PC-3 (cell line): ENCODE results near the gene KYNU. TPM values are rescaled to one million over a fixed set of nuclear protein-coding genes. Genes with fewer than 3 reads are reported as not detected.

Experiments used
- ATAC-seq: fragments of 200-7000 bp; cut with Tn5 transposase; 2 replicates; pipeline ENCODE4 v1.9.1; 2020; ENCODE audit warnings: mild to moderate bottlenecking, moderate library complexity
- BruUV-seq: library from RNA; stranded (reverse); fragments of 400-500 nt; replicated peaks from 2 replicates; lab custom pipeline; 2021; lab: Mats Ljungman, UMichigan
- CTCF ChIA-PET: fragments of 300-600 bp; sonication (Branson Sonifier 250); formaldehyde crosslinking; loops from one replicate; lab custom pipeline; 2022; ENCODE audit warnings: antibody characterized with exemption; lab: Charles Lee
- POLR2A ChIA-PET: fragments of 300-600 bp; sonication (Branson Sonifier 250); formaldehyde crosslinking; loops from one replicate; lab custom pipeline; 2022; ENCODE audit warnings: antibody characterized with exemption; ENCODE audit not compliant: unreplicated experiment; lab: Charles Lee
- DNase-seq: peaks from one replicate; pipeline ENCODE4 v3.0.0-alpha.2; 2015
- H2AFZ ChIP-seq: fragments of 300-600 bp; sonication (generic); 2 replicates; pipeline ENCODE4 v1.6.0; 2016; ENCODE audit warnings: antibody characterized with exemption, low read length
- H3F3A ChIP-seq: fragments of 300-600 bp; sonication (generic); one replicate; pipeline ENCODE4 v1.6.0; 2017; ENCODE audit warnings: antibody characterized with exemption, low read length, control low read depth, mild to moderate bottlenecking; ENCODE audit not compliant: unreplicated experiment
- H3K27ac ChIP-seq: fragments of 300-600 bp; sonication (generic); 2 replicates; pipeline ENCODE4 v1.5.1; 2016; ENCODE audit warnings: mild to moderate bottlenecking, low read length
- H3K27me3 ChIP-seq: fragments of 300-600 bp; sonication (generic); 2 replicates; pipeline ENCODE4 v1.6.1; 2016; ENCODE audit warnings: low read length, mixed read lengths
- H3K36me3 ChIP-seq: fragments of 300-600 bp; sonication (generic); 2 replicates; pipeline ENCODE4 v1.6.1; 2016; ENCODE audit warnings: low read depth, mixed run types, low read length, mixed read lengths
- H3K4me1 ChIP-seq: fragments of 300-600 bp; sonication (generic); 2 replicates; pipeline ENCODE4 v1.5.1; 2016; ENCODE audit warnings: low read length; ENCODE audit not compliant: insufficient read depth
- H3K4me2 ChIP-seq: fragments of 300-600 bp; sonication (generic); 2 replicates; pipeline ENCODE4 v1.6.0; 2016; ENCODE audit warnings: low read length
- H3K4me3 ChIP-seq: fragments of 300-600 bp; sonication (generic); 2 replicates; pipeline ENCODE4 v1.5.1; 2016; ENCODE audit warnings: mild to moderate bottlenecking, low read length, mixed read lengths
- H3K79me2 ChIP-seq: fragments of 300-600 bp; sonication (generic); 2 replicates; pipeline ENCODE4 v1.6.1; 2017; ENCODE audit warnings: low read length, mixed read lengths
- H3K9ac ChIP-seq: fragments of 300-600 bp; sonication (generic); 2 replicates; pipeline ENCODE4 v1.6.0; 2016; ENCODE audit warnings: mild to moderate bottlenecking, low read length
- H3K9me2 ChIP-seq: fragments of 300-600 bp; sonication (generic); replicated peaks from 2 replicates; pipeline ENCODE4 v1.6.1; 2016; ENCODE audit warnings: mixed run types, low read length, mixed read lengths
- H3K9me3 ChIP-seq: fragments of 300-600 bp; sonication (generic); 2 replicates; pipeline ENCODE4 v1.6.1; 2016; ENCODE audit warnings: low read length, mixed read lengths
- H4K20me1 ChIP-seq: fragments of 300-600 bp; sonication (generic); 2 replicates; pipeline ENCODE4 v1.6.1; 2016; ENCODE audit warnings: low read length, mixed read lengths
- EZH2 ChIP-seq: fragments of 300-600 bp; sonication (generic); IDR thresholded peaks from one replicate; pipeline ENCODE4 v1.6.1; 2017; ENCODE audit warnings: antibody characterized with exemption, mild to moderate bottlenecking, low read length; ENCODE audit not compliant: unreplicated experiment
- EZH2phosphoT487 ChIP-seq: fragments of 300-600 bp; sonication (generic); IDR thresholded peaks from 2 replicates; pipeline ENCODE4 v1.6.1; 2018; ENCODE audit warnings: mild to moderate bottlenecking, antibody characterized with exemption, low read length, borderline replicate concordance
- intact Hi-C: fragments of 100-400 bp; cut with micrococcal nuclease; formaldehyde crosslinking; loops from 2 replicates; pipeline ENCODE4 v1.9.0; 2023
- total RNA-seq: library from RNA; depleted of rRNA; stranded (reverse); fragments of >200 nt; gene quantifications from 2 replicates; pipeline ENCODE4 v1.2.3, GENCODE V29; 2014
- TF ChIP-seq, protein P1 (sequence below): fragments of 300-600 bp; sonication (generic); conservative IDR thresholded peaks from 2 replicates; pipeline ENCODE4 v1.5.1; 2017; ENCODE audit warnings: antibody characterized with exemption, low read depth, mild to moderate bottlenecking, low read length

KYNU gene
- total RNA-seq, 1 experiment from 2014 or later = 2.3 TPM

- BruUV-seq = no TSS peak
- DNase-seq (no peak), ATAC-seq (no peak)
- Histone ChIP-seq H3K9me3 (no peaks in the 10 kb centered on the region), H4K20me1 (no peaks in the 10 kb centered on the region), H3K4me1 (no peaks in the 10 kb centered on the region), H3K9ac (no peak overlapping the region), H3K9me2 (no peaks in the 10 kb centered on the region), H2AFZ (no peak overlapping the region), H3K36me3 (no peaks in the 10 kb centered on the region), H3K27me3 (no peaks in the 10 kb centered on the region), H3K79me2 (no peaks in the 10 kb centered on the region), H3K4me2 (no peak overlapping the region), H3F3A (no peaks in the 10 kb centered on the region), H3K4me3 (no peak overlapping the region), H3K27ac (no peak overlapping the region)
- intact Hi-C loops = no loop called here
- CTCF ChIA-PET = no interaction called here
- TF ChIP-seq EZH2phosphoT487 = no peak
- no peak for TF ChIP-seq EZH2
- TF ChIP-seq, protein P1, sequence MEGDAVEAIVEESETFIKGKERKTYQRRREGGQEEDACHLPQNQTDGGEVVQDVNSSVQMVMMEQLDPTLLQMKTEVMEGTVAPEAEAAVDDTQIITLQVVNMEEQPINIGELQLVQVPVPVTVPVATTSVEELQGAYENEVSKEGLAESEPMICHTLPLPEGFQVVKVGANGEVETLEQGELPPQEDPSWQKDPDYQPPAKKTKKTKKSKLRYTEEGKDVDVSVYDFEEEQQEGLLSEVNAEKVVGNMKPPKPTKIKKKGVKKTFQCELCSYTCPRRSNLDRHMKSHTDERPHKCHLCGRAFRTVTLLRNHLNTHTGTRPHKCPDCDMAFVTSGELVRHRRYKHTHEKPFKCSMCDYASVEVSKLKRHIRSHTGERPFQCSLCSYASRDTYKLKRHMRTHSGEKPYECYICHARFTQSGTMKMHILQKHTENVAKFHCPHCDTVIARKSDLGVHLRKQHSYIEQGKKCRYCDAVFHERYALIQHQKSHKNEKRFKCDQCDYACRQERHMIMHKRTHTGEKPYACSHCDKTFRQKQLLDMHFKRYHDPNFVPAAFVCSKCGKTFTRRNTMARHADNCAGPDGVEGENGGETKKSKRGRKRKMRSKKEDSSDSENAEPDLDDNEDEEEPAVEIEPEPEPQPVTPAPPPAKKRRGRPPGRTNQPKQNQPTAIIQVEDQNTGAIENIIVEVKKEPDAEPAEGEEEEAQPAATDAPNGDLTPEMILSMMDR = no peak
- POLR2A ChIA-PET = no interaction called here
Measured at GRCh38 chr2:142843731-142844130, 33.7 kb upstream of the KYNU start.

- POLR2A ChIA-PET = no interaction called here
Measured at GRCh38 chr2:142848023-142848606, 29.3 kb upstream of the KYNU start.

DNA sequence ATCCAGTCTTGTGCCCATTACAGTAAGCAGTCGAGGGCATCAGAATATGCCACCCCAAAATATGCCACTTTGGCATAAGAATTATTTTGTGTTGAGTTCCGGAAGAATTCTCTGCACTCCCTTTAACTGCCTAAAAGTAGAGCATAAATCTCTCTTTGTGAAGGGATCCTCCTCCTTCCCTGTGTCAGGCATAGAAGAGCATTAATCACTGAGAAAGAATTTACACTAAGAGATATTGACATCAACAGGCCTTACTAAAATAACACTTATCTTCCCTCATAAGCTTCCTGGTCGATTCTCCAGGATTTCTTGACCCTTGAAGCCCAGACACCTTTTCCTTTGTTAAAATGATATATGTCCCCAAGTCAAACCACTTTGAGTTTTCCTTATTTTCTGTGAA lies 27.6 kb upstream of the KYNU start:
- intact Hi-C loops = no loop called here
- Histone ChIP-seq H3K9ac (no peak overlapping the region), H3K9me3 (no peaks in the 10 kb centered on the region), H4K20me1 (no peaks in the 10 kb centered on the region), H3K79me2 (no peaks in the 10 kb centered on the region), H3K27me3 (no peaks in the 10 kb centered on the region), H3K27ac (no peak overlapping the region), H2AFZ (no peak overlapping the region), H3K36me3 (no peaks in the 10 kb centered on the region), H3F3A (no peaks in the 10 kb centered on the region), H3K9me2 (no peaks in the 10 kb centered on the region), H3K4me2 (no peak overlapping the region), H3K4me3 (no peak overlapping the region), H3K4me1 (no peaks in the 10 kb centered on the region)
- no TSS peak for BruUV-seq
- ChIA-PET CTCF (no interaction called here), POLR2A (no interaction called here)
- no peak for ATAC-seq
- no peak for TF ChIP-seq EZH2
- TF ChIP-seq, protein P1 = no peak
- no peak for TF ChIP-seq EZH2phosphoT487
- no peak for DNase-seq

More at GRCh38 chr2:142848023-142848606, 29.3 kb upstream of the KYNU start:
- TF ChIP-seq EZH2 = no peak
- TF ChIP-seq EZH2phosphoT487 = no peak
- TF ChIP-seq, protein P1 = no peak
- H3K36me3 ChIP-seq = no peaks in the 10 kb centered on the region
- H3K4me1 ChIP-seq = no peaks in the 10 kb centered on the region
- H4K20me1 ChIP-seq = no peaks in the 10 kb centered on the region
- no peak for DNase-seq
- no peak overlapping the region for H3K27ac ChIP-seq
- intact Hi-C loops = no loop called here
- H3K4me3 ChIP-seq = no peak overlapping the region
- H3K9me3 ChIP-seq = no peaks in the 10 kb centered on the region
- H3K4me2 ChIP-seq = no peak overlapping the region
- H3K79me2 ChIP-seq = no peaks in the 10 kb centered on the region
- no peak overlapping the region for H2AFZ ChIP-seq
- no peak for ATAC-seq
- CTCF ChIA-PET = no interaction called here
- no peaks in the 10 kb centered on the region for H3F3A ChIP-seq
- H3K27me3 ChIP-seq = no peaks in the 10 kb centered on the region
- H3K9ac ChIP-seq = no peak overlapping the region
- no peaks in the 10 kb centered on the region for H3K9me2 ChIP-seq
- no TSS peak for BruUV-seq
